H1 (cell line): ENCODE data around the gene GAP43. TPM values are rescaled to one million over a fixed set of nuclear protein-coding genes. Genes with fewer than 3 reads are reported as not detected.

Experiments used
- ASH2L ChIP-seq: fragments of 200-600, 300-600 bp; sonication (generic); IDR thresholded peaks from one replicate; pipeline ENCODE4 v1.7.1; 2017; ENCODE audit warnings: low read length
- CHD1 ChIP-seq: IDR thresholded peaks from 2 replicates; pipeline ENCODE4 v1.6.1; 2012; ENCODE audit warnings: low read depth, low read length, improper control_type of control experiment
- CHD7 ChIP-seq: fragments of 300-600 bp; sonication (generic); IDR thresholded peaks from 2 replicates; pipeline ENCODE4 v1.7.1; 2012; ENCODE audit warnings: low read length, moderate library complexity, mild to moderate bottlenecking, inconsistent platforms; ENCODE audit not compliant: insufficient replicate concordance
- EP300 ChIP-seq, 2 experiments: IDR thresholded peaks; 1 replicate in 1 of 2; 2 replicates in 1 of 2; pipeline ENCODE4 v1.6.1; 2011 to 2012; ENCODE audit warnings: low read depth in 2 of 2, low read length in 2 of 2, mild to moderate bottlenecking in 2 of 2, borderline replicate concordance in 1 of 2, inconsistent platforms in 1 of 2, moderate library complexity in 1 of 2
- HDAC6 ChIP-seq: IDR thresholded peaks from one replicate; pipeline ENCODE4 v1.7.1; 2012; ENCODE audit warnings: low read depth, mild to moderate bottlenecking, inconsistent platforms, low read length, moderate library complexity
- RNF2 ChIP-seq: fragments of 200-900, 300-1000 bp; sonication (generic); IDR thresholded peaks from 2 replicates; pipeline ENCODE4 v1.7.1; 2016; ENCODE audit warnings: borderline replicate concordance, low read depth, mild to moderate bottlenecking, antibody characterized with exemption, low read length; ENCODE audit not compliant: poor library complexity, severe bottlenecking; ENCODE audit errors: missing control alignments
- RXRA ChIP-seq: IDR thresholded peaks from 2 replicates; pipeline ENCODE4 v1.6.1; 2011; ENCODE audit warnings: low read depth, mild to moderate bottlenecking, low read length, moderate library complexity; ENCODE audit not compliant: insufficient read depth
- SIRT6 ChIP-seq: IDR thresholded peaks from one replicate; pipeline ENCODE4 v1.7.1; 2012; ENCODE audit warnings: low read length, inconsistent platforms
- TBP ChIP-seq: IDR thresholded peaks from 2 replicates; pipeline ENCODE4 v1.6.1; 2011; ENCODE audit warnings: low read depth, low read length, improper control_type of control experiment
- polyA plus RNA-seq, 7 experiments: library from polyadenylated mRNA; depleted of rRNA in 3 of 7; stranded (reverse) in 5 of 7; unstranded in 2 of 7; fragments of >200 nt in 5 of 7; fragments of 200-250 nt in 2 of 7; gene quantifications; 1 replicate in 5 of 7; 2 replicates in 1 of 7; 4 replicates in 1 of 7; pipeline versions ENCODE4 v1.2.1 to v1.2.3, GENCODE V29; 2011 to 2013; ENCODE audit warnings: missing spikeins in 2 of 7, mixed read lengths in 2 of 7
- total RNA-seq: library from RNA; stranded (reverse); fragmentation: NEBNext Ultra II Directional; extraction: Animal tissue kit (Norgen Biotek cat#: 25700); gene quantifications from 2 replicates; pipeline ENCODE4 v1.2.1, GENCODE V29; 2021

GAP43 gene
- total and polyA plus RNA-seq, 2 of the 8 experiments (the other 6 are each of a cell fraction or from before 2014, with no cell fraction given): 11.2 to 21.9 TPM

- TF ChIP-seq CHD7 (no peak), HDAC6 (no peak), RXRA (no peak), ASH2L (no peak), CHD1 (no peak), SIRT6 (no peak), RNF2 (no peak), EP300 (IDR thresholded peaks at IDR 0.05; ENCODE audit: borderline replicate concordance in 1 of 2, low read depth in 2 of 2, low read length in 2 of 2) (no peak), TBP (no peak)
These were observed 76.4 kb downstream of the GAP43 start (continued) for GRCh38 chr3:115699706-115700105.
